ENCODE measurements around the gene AIFM2.
"Not testable (repeated sequence)": the region's sequence is repeated elsewhere in the genome, so short reads cannot be mapped to it uniquely, and the experiment has no call there.

Gene AIFM2

GRCh38 chr10:70145666-70146488 lies 13.3 kb upstream of the AIFM2 start:
- DNase-seq, result peak; percentile 78

GRCh38 chr10:70145166-70145665 lies 12.6 kb upstream of the AIFM2 start:
- DNase-seq, result no peak

GRCh38 chr10:70144372-70145110 lies 11.9 kb upstream of the AIFM2 start:
- DNase-seq, result no peak

DNA sequence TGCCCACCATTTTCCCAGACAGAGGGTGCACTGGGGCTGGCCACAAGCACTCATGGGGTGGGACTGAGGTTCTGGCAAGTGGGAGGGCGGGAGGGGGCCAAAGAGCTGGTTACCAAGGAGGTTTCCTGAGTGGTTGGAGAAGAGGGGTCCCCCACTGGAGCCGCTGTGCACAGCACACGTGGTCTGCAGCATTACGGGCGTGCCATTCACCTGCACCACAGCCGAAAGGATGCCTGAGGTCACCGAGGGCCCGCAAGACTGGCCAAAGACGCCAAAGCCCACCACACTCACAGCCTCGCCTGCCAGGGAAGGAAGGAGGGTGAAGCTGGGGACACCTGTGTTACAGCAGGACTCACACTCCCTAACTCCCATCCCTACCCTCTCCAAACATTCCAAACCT lies 9.9 kb upstream of the AIFM2 start:
- no peak for DNase-seq

DNA sequence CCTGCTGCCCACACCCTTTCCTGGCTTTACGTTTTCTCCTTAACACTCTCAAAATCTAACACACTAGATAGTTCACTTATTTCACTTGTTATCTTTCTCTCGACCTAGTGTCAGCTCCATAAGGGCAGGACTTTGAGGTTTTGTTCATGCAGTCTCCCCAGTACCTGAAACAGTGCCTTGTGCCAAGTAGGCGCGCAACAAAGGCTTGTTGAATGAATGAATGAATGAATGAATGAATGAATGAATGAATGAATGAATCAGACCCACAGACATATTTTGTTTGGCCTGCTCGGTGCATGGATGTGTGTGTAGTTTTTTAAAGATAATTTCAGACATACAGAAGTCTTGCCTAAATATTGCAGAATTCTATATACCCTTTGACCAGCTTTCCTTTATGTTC lies 7.7 kb upstream of the AIFM2 start:
- no peak for DNase-seq

GRCh38 chr10:70139997-70140250 lies 7.3 kb upstream of the AIFM2 start:
- no peak for DNase-seq

- DNase-seq, result peak; percentile 19
Observed at GRCh38 chr10:70139151-70139996, 6.7 kb upstream of the AIFM2 start.

DNA sequence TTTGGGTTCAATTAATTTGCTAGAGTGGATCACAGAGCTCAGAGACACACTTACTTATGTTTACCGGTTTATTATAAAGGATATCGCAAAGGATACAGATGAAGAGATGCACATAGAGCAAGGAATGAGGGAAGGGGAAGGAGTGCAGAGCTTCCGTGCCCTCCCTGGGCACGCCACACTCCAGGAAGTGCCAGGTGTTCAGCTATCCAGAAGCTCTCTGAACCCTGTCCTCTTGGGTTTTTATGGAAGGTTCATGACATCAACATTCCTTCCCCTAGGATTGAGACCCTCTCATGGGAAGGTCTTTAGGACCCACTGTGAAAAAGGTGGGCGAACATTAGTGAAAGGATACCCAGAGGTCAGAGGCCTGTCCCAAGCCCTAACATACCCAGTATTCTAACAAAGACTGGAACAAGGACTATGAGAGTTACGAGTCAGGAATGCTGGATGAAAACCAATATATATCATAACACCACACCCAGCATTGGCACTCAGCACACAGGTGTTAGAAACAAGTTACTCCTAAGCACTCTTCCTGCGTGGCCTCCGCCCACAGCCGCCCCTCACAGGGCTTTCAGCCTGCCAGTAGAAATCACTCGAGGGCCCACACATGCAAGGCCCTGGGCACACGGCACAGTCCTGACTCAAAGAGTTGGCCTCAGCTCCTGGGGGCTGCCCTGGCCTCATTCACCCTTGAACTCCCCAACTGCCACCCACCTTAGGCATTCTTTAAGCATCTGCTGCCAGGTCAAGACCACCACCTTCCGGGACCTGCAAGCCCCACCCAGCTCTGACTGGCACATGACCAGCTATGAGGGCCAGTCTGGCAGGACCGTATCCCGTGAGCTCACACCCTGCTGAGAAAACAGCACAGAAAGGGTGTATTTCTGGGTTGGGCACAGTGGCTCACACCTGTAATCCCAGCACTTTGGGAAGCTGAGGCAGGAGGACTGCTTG lies 5.6 kb upstream of the AIFM2 start:
- DNase-seq, result peak; percentile 22

GRCh38 chr10:70137135-70137534 lies 4.5 kb upstream of the AIFM2 start:
- no peak for DNase-seq

DNA sequence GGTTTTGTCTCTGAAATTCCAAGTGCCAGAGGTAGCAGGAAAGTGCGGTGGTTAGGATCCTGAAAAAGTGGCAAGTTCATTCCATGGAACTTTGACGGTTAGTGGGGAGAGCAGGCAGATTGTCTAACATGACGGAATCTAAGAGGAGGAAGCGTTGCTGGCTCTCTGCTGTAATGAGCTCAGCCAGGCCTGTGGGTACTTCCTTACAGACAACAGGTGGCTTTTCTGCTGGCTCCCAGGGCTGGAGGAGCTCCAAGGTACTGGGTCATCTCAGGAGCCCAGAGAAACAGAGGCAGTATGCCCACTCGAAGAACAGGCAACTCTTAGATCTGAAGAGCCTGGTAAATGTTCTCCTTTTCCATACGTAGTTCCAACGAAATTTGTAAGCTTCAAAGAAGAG lies 3.1 kb upstream of the AIFM2 start:
- DNase-seq, result no peak

DNA sequence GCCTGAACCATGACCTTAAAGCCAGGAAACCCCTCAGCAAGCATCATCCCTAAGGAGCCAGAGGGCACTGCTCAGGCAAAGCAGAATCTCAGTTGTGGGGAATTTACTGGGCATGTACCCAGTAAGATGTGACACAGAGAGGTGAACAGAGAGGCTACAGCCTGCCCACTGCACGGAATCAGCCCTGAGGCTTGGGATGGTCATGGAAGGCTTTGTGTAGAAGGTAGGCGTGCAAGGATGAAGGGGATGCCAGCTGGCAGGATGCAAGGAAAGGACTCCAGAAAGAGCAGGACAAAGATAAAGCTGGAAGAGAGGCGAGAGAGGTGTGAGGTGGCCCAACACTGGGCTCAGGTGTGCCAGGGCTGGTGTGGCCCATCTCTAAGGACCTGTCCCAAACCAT lies 2.4 kb upstream of the AIFM2 start:
- no peak for DNase-seq

DNA sequence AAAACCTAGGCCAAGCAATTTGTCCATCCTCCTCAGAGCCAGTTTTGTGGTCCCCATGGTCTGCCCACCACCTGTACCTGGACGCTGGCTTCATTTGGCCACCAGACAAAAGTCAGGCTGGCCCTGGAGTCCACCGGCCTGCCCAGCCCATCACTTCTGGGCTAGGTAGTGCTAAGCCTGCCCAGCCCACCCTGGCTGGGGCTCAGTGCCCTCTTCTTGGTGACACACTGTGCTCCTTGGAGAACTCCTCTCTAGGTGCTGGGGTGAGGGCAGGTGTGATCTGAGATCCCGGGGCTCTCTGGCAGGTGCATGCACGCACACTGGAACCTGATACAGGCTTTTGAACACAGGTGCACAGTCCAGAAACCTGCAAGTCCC lies 1.1 kb downstream of the AIFM2 start:
- DNase-seq, result no peak

DNA sequence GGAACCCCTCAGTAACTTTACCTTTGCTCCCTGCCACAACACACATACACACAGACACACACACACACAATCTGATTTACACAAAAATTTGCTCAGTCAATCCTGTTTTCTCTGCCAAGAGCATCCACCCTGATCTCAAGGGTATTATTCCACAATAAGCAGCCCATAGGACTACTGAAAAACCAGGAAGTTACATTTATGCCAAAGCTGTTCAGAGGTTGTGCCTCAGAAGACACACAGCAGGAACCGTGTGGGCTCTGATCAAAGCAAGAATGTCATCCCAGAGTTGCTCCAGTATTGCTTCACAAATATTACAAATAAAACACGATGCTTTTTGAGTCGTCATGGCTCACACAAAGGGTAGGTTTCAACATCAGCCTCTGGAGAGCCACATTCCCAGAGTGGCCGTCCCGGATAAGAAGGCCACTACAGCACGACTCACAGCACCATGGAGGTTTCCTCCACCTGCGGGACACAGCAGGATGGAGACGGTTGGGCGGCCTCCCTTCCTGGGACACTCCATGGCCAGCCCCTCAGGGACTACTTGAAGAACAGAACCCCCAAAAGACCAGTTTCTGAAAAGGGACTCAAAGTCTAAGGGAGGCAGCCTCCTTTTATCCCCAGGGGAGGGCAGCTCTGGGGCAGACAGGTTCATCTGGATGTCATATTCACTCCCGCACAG lies 1.6 kb downstream of the AIFM2 start:
- DNase-seq, result no peak

DNA sequence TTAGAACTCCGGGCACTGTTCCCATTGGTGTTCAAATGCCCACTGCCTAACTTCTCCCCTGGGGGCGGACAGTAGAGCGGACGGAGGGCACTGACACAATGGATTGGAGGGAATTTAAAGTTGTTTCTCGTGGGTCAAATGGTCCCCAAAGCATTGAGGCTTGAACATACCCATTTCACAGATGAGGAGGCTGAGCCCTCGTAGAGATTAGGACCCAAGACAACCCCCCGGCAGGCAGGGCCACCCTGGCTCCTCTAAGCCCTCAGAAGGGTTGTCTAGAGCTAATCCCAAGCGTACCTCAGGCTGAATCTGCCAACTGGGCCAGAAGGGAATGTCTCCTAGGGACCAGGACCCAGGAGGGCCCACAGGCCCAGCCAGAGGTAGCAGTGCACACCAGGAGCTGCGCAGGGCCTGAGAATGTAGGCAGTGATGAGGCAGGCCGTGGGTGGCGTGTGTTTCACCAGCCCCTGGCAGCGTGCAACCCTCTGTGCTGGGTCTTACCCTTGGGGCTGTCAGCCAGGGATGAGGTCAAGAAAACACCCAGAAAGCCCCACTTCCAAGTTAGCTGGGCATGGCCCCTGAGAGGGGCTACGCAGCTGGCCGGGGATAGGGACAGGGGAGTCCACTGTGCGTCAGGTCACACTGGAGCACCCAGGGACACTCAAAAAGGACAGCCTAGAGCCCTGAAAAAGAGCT lies 5.8 kb downstream of the AIFM2 start:
- DNase-seq, result no peak

DNA sequence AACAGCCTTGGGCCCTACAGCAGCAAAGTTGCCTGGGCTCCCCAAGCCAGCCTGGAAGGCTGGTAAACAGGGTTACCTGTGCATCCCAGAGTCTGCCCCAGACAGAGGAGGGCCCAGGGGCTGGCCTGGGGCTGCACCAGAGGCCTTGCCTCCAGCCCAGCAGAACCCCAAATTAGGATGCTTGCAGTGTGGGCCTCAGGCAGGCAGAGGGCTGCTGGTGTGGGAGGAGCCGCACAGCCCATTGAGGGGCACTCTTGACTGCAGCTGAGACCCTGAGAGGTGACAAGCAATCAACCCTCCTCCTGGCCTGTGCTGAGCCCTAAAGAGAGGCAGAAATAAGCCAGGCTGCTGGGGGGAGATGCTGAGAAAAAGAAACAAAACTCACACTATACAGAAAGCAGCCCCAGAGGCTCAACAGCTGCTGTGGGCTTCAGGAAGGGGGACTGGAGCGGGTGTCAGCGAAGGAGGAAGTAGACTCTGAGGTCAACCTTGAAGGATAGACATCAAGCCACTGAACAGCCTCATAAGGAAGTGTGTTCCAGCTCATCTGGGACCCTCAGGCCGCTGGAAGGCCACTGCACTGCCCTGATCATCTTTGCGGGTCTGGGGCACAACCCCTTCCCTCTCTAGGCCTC lies 6.6 kb downstream of the AIFM2 start:
- DNase-seq, result no peak

DNA sequence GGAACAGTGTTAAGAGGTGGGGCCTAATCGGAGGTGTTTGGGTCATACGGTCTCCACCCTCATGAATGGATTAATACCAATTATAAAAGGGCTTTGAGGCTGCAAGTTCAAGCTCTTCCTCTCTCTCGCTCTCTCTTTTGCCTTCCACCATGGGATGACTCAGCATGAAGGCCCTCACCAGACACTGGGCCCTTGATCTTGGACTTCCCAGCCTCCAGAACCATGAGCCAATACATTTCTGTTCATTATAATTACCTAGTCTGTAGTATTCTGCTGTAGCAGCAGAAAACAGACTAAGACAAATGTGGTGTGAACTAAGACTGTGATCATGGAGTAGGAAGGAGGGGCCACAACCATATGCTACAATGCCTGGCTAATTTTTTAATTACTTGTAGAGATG lies 7.7 kb downstream of the AIFM2 start:
- DNase-seq, result no peak

GRCh38 chr10:70124415-70124814 lies 8.2 kb downstream of the AIFM2 start:
- no peak for DNase-seq

- no peak for DNase-seq
Observed at GRCh38 chr10:70123817-70124216, 8.8 kb downstream of the AIFM2 start.

DNA sequence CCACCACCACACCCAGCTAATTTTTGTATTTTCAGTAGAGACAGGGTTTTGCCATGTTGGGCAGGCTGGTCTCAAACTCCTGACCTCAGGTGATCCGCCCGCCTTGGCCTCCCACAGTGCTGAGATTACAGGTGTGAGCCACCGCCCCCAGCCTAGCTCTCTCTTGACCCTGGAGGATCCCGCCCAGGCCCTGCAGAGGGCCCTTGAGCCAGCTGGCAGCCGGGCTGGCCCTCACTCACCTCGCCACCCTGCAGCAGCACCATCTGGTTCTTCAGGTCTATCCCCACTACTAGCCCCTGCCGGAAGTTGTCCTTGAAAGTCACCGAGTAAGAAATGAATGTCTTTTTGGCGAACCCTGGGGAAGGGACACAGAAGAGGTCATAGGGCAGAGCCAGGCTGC lies 9.5 kb downstream of the AIFM2 start:
- not testable (repeated sequence) for DNase-seq

DNA sequence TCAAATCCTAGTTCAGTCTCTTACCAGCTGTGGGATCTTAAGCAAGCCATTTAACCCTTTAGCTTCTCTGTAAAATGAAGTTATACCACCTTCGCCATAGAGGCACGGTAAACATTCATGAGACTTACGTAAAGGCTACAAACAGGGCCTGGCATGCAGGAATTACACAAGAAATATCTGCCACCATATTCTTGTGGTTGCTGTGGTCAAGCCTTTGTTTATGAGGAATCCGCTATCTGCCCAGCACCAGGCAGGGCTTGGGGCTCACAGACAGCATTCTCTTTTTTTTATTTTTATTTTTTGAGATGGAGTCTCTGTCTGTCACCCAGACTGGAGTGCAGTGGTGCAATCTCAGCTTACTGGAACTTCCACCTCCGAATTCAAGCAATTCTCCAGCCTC lies 9.9 kb downstream of the AIFM2 start:
- DNase-seq, result no peak

Measured in stimulated activated CD8-positive, alpha-beta memory T cell treated with anti-CD3 and anti-CD28 coated beads, Interleukin-4, amount 100 ng/mL, for 48 hours (primary cell).